Measurements from ENCODE around the gene VPS8.

Gene VPS8

GRCh38 chr3:184769382-184770170 lies 42.4 kb upstream of the VPS8 start:
- no peak for TF ChIP-seq CTCF (IDR thresholded peaks at IDR 0.05; ENCODE audit: control insufficient read depth, extremely low read depth, insufficient read depth)
- no peak overlapping the region for H3K4me3 ChIP-seq (ENCODE audit: low read depth, low read length)
- DNase-seq (ENCODE audit: low read depth) = no peak

- no peak for DNase-seq (ENCODE audit: low read depth)
- no peak overlapping the region for H3K4me3 ChIP-seq (ENCODE audit: low read depth, low read length)
- no peak for TF ChIP-seq CTCF (IDR thresholded peaks at IDR 0.05; ENCODE audit: control insufficient read depth, extremely low read depth, insufficient read depth)
These were observed 41.4 kb upstream of the VPS8 start for GRCh38 chr3:184770541-184770940.

- H3K4me3 ChIP-seq (ENCODE audit: low read depth, low read length) = no peak overlapping the region
- no peak for TF ChIP-seq CTCF (IDR thresholded peaks at IDR 0.05; ENCODE audit: control insufficient read depth, extremely low read depth, insufficient read depth)
- no peak for DNase-seq (ENCODE audit: low read depth)
These were observed 40.5 kb upstream of the VPS8 start for GRCh38 chr3:184771301-184772127.

- TF ChIP-seq CTCF (IDR thresholded peaks at IDR 0.05; ENCODE audit: control insufficient read depth, extremely low read depth, insufficient read depth) = no peak
- no peak for DNase-seq (ENCODE audit: low read depth)
- H3K4me3 ChIP-seq (ENCODE audit: low read depth, low read length) = no peak overlapping the region
These were observed 39.2 kb upstream of the VPS8 start for GRCh38 chr3:184772667-184773272.

- no peak for TF ChIP-seq CTCF (IDR thresholded peaks at IDR 0.05; ENCODE audit: control insufficient read depth, extremely low read depth, insufficient read depth)
- no peak overlapping the region for H3K4me3 ChIP-seq (ENCODE audit: low read depth, low read length)
- no peak for DNase-seq (ENCODE audit: low read depth)
These were observed 38.4 kb upstream of the VPS8 start for GRCh38 chr3:184773283-184774186.

GRCh38 chr3:184776916-184777315 lies 35.0 kb upstream of the VPS8 start:
- DNase-seq (ENCODE audit: low read depth) = no peak
- TF ChIP-seq CTCF (IDR thresholded peaks at IDR 0.05; ENCODE audit: control insufficient read depth, extremely low read depth, insufficient read depth) = no peak
- no peak overlapping the region for H3K4me3 ChIP-seq (ENCODE audit: low read depth, low read length)
